Activated CD4-positive, alpha-beta T cell treated with anti-CD3 and anti-CD28 coated beads, Interleukin-2, amount 50 U/mL, for 24 hours (primary cell): ENCODE results near the gene CDC14C.

Experiments used
- DNase-seq, 2 donors: peaks; one replicate each; pipeline ENCODE4 v3.0.0-alpha.2; 2020; ENCODE audit warnings: low read depth in 1 of 2, low spot score in 1 of 2

Gene CDC14C

GRCh38 chr7:48971173-48971572, 46.8 kb downstream of the CDC14C start:
- DNase-seq, result no peak

- DNase-seq, result no peak
Measured at GRCh38 chr7:48976253-48976652, 51.9 kb downstream of the CDC14C start.

GRCh38 chr7:48976850-48977249, 52.5 kb downstream of the CDC14C start:
- DNase-seq, result no peak
